ENCODE measurements around the gene TRAF3IP1. TPM values are rescaled to one million over a fixed set of nuclear protein-coding genes. Genes with fewer than 3 reads are reported as not detected.
"Not testable (repeated sequence)": the region's sequence is repeated elsewhere in the genome, so short reads cannot be mapped to it uniquely, and the experiment has no call there.

TRAF3IP1 gene
- polyA plus RNA-seq, 5 donors, result 16.5 to 24.6 (median 18.7) TPM

DNA sequence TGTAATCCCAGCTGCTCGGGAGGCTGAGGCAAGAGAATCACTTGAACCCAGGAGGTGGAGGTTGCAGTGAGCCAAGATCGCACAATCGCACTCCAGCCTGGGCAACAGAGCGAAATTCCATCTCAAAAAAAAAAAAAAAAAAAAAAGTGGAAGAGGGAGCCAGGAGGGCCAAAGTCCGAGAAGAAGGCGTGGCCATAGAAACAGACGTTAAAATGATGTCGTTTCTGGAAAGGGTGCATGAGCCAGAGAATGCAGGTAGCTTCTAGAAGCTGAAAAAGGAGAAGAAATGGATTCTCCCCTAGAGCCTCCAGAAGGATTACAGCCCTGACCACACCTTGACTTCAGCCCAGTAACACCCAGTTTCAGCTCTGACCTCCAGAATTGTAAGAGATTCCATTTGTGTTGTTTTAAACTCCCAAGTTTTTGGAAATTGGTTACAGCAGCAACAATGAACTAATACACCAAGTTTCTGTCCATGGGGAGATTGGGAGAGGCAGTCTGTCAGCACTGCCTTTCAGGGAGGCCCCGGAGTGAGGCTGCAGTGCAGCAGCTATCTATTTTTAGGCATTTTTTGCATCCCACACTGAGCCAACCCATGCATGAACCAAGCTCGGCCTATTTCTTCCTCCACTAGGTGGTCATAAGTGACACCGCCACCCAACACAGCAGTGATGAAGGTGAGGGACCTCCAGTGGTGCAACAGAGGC, 14.2 kb upstream of the TRAF3IP1 start:
- DNase-seq, result no peak

DNA sequence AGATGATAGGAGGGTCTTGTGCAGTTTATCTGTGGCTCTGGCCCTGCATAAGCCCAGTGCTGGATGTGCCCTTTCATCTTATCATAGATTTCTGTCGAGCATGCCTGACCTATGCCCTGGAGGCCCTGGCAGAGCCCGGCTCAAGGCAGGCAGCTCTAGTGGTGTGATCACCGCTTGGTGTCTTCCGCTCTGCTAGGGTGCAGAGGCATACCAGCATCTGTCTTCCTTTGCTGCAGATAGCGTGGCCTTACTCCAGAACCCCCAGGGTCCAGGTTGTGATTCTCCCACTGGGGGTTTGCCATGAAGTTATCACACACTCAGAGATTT, 13.7 kb upstream of the TRAF3IP1 start:
- no peak for DNase-seq

DNA sequence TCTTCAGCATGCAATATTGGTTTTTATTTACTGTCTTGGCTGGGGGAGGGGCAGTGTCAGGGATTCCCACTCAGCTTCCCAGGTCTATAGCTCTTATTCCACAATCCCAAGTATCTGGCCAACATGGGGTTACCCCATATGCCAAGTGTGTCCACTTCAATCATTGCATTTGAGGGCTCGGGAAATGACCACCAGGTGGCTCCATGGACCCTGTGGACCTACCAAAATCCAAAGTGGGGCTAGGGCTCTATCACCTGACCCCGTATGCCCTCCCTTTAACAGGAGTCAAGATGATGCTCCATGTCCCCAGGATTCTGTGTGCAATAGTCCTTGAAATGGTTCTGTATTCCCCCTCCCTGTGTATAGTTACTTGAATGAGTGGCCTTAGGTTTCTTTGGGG, 12.1 kb upstream of the TRAF3IP1 start:
- no peak for DNase-seq

DNA sequence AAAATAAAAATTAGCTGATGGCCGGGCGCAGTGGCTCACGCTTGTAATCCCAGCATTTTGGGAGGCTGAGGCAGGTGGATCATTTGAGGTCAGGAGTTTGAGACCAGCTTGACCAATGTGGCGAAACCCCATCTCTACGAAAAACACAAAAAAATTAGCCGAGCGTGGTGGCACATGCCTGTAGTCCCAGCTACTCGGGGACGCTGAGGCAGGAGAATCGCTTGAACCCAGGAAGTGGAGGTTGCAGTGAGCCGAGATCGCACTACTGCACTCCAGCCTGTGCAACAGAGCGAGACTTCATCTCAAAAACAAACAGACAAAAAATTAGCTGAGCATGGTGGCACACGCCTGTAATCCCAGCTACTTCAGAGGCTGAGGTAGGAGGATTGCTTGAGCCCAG, 9.6 kb upstream of the TRAF3IP1 start:
- not testable (repeated sequence) for DNase-seq

DNA sequence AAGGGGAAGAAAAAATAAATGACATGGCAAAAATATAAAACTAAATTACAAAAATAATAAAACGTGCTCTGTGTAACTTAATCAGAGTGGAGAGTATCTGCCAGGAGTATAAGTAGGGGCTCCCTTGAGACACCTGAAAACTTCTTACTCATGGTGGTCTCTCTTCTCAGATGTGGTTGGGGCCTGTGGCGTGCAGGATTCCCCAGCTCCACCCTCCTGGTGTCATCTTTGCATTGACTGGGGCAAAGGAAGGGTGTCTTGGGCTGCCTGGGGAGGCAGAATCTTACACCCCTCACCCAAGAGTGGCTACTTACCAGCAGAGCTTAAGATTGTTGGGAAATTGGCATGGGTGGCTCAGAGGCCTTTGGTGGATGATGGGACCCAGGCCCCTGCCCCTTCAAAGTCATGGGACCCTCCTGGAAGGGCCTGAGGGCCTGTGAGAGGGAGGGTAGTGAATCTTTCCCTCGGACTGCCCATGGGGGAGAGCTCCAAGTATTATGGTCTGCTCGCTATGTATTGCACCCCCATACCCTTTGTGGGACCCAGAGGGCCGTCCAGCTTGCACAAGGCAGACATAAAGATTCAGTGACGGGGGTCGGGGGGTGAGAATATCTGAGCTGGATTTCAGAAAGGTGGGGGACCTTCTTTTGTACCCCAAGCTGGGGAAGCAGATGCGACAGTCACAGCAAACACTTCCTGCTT, 6.9 kb upstream of the TRAF3IP1 start:
- DNase-seq, result no peak

DNA sequence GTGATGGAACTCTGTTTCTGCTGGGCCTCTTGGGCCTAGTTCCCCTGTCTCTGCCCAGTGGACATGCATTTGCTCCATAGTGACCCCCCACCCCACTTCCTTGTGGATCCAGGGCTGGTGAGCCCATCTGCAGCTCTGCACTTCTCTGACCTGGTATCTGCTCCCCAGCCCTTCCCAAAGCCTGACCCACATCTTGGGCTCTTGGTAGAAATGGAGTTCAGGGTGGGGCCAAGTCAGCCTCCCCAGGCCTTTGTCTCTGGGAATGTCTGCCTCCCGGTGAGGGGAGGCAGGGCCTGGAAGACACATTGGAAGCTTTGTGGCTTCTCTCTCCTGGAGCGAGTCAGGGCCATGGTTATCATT, 6.3 kb upstream of the TRAF3IP1 start:
- no peak for DNase-seq

DNA sequence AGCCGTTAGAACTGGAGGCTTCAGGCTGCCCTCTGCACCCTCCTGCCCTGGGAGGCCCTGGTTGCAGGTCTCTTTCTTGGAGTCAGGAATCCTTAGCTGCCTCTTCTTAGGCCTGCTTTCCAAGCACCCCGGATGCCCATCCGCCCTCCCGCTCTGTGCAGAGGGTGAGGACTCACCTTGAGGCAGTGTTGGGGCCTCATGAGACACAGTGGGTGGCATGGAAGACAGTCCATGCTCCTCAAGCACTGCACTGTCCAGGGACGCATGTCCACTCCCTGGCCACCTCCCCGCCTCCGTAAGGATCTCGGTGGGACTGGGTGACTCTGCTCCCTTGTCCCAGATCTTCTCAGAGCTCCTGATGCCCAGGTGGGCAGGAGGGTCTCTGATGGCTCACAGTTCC, 5.7 kb upstream of the TRAF3IP1 start:
- no peak for DNase-seq

DNA sequence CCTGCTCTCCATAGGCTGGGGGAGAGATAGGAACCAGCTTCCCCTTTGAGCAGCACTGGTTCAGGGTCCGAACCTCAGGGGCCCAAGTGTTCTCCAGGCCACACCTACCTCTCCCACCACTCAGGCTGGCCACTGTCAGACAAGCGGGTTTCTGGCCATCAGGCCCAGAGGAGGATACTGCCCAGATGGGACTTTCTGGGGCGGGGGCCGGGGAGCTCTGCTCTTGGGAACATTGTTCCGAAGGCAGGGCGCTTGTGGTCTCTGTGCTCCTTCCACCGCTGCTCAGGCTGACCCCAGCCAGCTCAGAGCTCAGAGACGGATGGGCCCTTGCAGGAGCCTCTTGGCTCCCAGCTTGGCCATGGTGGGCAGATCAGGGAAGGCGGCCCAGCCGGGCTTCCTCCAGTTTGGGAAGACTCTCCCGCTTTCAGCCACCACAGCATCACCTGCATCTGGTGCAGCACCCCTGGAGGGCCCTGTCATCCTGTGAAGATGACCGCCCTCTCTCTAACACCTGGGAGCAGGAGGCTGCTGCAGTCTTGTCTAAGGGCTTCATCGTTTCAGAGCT, 5.2 kb upstream of the TRAF3IP1 start:
- no peak for DNase-seq

DNA sequence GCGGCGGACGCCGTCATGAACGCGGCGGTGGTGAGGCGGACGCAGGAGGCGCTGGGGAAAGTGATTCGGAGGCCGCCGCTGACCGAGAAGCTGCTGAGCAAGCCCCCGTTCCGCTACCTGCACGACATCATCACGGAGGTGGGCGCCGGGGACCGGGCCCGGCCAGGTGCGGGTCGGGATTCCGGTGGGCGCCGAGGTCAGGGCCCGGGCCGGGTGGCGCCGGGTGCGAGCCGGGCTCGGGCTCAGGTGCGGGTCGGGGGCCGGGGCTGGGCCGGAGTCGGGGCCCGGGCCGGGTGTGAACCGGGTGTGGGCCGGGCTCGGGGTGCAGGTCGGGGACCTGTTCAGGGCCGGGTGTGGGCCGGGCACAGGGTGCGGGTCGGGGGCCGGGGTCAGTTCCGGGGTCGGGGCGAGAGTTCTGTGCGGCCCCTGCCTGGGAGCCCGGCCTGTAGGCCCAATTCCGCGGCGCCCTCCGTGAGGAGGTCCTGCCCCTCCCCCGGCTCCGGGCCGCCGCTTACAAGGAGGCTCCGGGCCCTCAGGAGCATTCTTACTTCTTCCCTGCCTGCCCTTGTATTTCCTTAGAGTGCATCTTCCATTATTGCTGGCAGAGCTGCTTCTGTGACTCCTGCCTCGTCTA, 447 bp downstream of the TRAF3IP1 start:
- no peak for DNase-seq

DNA sequence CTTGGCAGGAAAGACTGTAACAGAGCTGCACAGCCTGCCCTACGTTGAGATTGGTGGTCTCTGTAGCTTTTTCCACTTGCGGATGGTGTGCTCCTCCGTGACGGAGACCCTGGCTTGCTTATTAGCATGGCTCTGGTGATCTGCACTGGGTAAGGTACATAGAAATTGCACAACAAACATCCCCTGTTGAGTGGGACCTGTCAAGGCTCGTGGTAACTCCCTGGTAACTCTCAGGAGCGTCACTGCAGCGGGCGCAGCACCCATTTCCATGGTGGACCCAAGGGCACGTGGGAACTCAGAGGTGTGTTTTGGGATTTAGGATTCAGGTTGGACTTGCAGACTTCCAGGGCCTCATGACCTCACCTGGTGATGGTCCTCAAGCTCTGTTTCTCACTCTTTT, 1.1 kb downstream of the TRAF3IP1 start:
- DNase-seq, result no peak

DNA sequence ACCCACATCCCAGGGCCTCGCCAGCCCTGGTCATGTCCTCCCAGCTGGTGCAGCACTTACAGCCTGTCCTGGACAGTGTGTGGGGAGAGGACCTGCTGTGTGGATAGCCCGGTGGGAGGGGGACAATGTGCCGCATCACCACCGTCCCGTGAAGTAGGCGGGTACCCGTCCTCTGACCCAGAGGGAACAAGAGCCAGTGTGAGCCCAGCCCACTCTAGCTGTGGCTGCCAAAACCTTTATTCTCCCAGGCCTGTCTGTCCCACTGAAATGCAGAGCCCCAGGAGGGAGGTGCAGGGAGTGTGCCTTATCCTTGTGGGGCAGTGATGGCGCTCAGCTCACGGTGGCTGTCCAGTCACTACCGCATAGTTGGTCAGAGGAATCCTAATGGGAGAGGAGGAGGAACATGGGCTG, 1.7 kb downstream of the TRAF3IP1 start:
- DNase-seq, result no peak

DNA sequence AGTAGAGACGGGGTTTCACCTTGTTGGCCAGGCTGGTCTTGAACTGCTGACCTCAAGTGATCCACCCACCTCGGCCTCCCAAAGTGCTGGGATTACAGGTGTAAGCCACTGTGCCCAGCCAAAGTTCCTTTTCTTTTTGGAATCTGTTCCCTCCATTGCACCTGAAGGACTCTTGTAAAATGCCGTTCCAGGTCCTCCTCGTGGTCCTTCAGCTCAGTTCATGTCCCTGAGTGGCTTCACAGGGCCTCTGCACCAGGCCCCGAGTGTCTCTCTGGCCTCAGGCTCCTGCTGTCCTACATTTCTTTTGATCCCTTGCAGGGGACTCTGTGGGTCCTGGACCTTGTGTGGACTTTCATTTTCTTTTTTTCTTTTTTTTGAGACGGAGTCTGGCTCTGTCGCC, 3.9 kb downstream of the TRAF3IP1 start:
- not testable (repeated sequence) for DNase-seq

DNA sequence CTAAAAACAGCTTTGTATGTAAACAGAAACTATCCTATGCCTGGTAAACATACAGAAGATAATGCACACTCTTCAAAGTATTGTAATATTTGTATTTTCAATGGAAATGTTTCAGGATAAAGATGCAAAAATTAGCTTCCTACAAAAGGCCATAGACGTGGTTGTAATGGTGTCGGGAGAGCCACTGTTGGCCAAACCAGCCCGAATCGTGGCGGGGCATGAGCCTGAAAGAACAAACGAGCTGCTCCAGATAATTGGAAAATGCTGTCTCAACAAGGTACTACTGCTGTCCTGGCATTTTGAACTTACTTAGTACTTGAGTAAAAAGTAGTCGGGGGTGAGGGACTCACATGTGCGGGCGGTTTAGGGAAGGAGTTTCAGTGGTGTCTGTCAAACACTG, 5.4 kb downstream of the TRAF3IP1 start:
- no peak for DNase-seq

DNA sequence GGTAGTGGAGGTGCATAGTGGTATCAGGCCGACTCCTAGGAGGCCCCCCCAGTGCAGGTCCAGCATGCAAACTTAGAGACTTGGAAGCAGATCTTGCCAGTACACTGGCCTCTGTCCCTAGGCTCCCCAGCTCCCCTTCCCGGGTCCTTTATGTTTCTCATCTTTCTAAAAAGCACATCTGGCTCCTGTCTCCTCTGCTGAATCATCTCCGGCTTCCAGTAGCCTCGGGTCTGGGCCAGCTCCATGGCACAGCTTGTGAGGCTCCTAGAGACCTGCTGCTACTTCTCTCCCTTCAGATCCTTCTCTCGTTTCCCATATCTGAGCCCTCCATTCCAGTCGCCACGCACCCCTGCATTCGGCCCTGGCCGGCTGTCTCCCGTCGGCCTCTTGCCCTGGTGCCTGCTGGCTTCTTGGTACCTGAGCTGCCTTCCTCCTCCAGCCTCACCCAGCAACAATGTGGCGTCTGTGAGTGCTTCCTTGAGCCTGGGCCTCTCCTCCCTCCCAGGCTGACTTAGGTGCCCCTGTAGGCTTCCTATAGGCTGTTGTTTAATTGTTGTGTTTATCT, 6.6 kb downstream of the TRAF3IP1 start:
- DNase-seq, result no peak

DNA sequence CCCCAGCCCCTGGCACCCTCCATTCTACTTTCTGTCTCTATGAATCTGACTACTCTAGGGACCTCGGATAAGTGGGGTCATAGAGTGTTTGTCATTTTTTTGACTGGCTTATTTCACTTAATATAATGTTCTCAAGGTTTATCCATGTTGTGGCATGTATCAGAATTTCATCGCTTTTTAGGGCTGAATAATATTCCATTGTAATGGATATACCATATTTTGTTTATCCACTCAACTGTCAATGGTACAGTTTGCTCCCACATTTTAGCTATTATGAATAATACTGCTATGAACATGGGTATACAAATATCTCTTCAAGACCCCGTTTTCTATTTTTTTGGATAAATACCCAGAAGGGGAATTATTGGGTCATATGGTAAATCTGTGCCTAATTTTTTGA, 7.4 kb downstream of the TRAF3IP1 start:
- no peak for DNase-seq

DNA sequence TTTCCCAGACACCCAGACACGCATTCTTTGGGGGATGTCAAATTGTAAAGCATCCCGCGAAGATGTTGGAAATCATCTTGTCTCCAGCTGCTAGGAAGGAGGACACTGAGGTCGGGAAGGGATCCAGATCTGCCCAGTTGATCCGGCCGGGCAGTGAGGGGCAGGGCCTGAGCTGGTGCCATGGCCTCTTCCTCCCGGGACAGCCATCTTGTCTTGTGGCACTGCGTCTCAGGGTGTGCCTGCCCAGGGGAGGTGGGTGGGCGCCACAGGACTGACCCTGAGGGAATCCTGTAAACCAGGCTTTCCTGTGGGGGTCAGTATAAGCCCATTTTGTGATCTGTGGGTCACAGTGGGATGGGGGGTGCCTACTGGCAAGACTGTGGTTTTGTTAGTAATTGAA, 10.1 kb downstream of the TRAF3IP1 start:
- DNase-seq, result no peak

DNA sequence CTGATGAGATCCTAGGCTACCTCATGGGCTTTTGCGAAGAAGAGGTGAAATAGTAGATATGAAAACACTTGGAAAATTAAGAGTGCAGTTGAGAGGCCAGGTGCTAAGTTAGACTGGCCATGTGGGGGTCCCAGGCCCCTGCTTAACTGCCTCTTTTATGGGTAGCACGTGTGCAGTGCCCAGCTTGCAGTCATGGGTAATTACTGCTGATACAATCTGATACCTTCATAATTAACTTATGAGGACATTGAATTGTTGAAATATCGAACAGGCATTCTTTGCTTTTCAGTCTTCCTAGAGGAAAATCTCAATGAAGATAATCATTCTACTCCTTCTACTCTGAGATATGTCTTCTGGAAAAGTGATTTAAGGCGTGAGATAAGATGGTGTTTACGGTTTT, 11.6 kb downstream of the TRAF3IP1 start:
- DNase-seq, result no peak

DNA sequence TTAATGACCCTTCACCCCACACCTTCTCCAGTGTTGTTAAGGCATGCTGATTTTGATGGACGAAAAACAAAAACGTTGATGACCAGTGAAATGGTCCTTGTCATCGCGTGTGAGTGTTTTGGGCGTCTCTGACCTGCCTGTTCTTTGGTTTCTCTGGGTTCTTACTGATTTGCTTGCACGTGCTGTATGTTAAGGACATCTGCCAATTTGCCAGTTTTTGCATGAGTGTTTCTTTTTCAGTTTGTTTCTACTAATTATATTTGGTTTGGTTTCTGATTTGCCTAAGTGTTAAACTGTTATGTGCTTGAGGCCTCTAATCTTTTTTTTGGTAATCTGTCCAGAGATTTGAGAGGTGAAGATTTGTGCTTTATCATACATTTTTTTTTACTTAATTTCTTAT, 14.6 kb downstream of the TRAF3IP1 start:
- no peak for DNase-seq

DNA sequence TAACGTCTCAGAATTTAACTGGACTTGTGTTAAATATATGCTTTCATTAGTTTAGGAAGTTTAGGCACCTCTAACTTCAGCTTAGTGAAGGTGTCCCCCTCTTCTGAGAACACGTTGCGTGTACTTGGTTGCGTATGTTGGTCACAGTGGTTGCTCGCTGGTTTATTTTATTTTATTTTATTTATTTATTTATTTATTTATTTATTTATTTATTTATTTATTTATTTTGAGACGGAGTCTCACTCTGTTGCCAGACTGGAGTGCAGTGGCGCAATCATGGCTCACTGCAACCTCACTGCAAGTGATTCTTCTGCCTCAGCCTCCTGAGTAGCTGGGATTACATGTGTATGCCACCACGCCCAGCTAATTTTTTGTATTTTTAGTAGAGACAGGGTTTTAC, 15.3 kb downstream of the TRAF3IP1 start:
- DNase-seq, result not testable (repeated sequence)

DNA sequence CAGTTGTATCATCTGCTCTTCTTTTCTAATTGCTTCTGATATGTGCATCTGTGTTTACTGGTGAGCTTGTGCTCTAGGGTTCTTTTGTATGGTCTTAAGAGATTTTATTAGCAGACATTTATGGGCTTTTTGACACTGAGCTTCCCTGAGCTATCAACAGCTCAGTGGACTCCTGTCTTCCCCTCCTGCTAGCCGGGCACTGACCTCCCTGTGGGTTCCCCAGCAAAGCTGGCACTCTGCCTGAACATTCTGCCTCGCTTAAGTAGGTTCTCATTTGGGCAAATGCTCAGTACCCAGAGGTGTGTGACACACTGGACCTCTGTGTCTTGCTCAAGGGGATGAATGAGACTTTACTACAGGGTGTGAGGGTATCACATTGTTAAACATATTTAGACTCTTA, 15.8 kb downstream of the TRAF3IP1 start:
- no peak for DNase-seq

DNA sequence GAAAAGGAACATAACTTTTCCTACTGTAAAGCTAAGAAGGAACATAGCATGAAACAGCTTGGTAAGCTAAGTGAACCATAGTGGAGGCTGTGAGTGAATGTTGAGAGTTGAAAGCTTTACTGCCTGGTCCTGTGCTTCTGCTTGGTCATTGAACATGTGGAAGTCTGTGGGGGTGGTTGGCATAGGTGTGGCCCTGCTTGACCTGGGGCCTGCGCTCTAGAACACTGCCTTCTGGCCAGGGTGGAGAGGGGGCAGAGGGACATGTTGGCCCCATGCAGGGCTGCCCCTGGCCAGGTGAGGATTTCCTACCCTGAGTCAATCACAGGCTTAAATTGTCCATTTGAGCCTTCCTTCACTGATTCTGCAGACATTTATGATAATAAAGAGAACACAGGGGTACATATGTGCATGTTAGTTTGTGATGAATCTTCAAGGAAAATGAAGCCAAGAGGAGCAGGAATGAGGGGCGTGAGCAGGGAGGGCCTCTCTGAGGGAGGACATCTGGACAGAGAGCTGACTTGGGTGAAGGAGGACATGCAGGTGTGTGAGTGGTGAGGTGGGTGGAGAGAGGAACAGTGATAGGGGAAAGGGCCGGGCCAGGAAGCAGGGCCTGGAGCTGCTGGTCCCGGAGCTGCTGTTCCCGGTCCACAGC, 16.6 kb downstream of the TRAF3IP1 start:
- DNase-seq, result no peak

DNA sequence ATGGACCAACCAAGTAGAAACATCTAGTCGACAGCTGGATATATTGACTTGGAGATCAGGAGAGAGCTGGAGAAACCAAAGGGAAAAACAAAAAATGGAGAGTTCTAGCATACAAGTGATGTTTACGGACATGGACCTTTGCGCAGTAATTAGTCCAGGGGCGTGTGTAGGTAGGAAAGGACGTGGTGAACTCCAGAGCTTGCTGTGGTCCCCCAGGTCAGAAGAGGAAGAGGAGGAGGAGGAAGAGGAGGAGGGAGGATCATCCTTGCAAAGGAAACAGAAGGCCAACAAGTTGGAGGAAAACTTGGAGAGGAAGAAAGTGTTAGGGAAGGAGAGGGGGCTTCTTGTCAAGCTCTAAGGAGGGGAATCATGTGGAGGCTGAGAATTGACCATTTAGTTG, 17.5 kb downstream of the TRAF3IP1 start:
- DNase-seq, result no peak

Measured in right lung (tissue), 5 donors.